ENCODE data around the gene MYO5C.
A peak's percentile ranks its signal among the peaks of the same experiment; 100 is the strongest.

The MYO5C gene

DNA sequence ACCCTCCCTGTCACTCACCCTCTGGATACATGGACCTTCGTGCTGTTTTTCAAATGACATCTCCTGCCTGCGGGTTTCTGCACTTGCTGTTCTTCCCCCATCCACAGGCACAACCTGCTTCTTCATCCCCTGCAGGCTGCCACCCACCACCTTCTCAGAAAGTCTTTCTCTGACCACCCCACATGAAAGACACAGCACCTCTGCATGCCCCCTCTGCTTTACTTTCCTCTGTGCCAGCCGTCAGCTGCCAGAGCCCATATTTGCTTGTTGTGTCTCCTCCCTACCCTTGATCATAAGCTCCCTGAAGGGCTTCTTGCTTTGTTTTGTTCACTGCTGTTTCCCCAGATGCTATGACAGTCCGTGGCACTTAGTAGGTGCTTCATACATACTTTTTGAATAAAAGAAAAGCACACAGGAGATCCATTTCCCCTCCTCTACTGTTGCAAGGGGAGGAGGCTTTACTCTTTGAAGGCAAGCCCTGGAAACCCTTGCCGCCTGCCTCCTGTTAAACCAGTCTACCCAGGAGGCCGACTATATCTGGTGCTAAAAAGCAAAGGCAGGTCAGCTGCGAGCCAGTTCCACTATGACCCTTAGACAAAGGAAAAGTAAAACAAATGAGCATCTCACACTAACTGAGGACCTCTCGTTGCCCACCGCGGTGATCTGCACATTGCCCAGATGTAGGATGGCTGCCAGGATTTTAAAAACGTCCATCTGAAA is 31.9 kb downstream of the MYO5C start:
- in situ Hi-C loops (cut with HindIII; ENCODE audit: low pct_ligation_motif_present, low sequenced_read_pairs), result no loop called here
- TF ChIP-seq, protein P1, sequence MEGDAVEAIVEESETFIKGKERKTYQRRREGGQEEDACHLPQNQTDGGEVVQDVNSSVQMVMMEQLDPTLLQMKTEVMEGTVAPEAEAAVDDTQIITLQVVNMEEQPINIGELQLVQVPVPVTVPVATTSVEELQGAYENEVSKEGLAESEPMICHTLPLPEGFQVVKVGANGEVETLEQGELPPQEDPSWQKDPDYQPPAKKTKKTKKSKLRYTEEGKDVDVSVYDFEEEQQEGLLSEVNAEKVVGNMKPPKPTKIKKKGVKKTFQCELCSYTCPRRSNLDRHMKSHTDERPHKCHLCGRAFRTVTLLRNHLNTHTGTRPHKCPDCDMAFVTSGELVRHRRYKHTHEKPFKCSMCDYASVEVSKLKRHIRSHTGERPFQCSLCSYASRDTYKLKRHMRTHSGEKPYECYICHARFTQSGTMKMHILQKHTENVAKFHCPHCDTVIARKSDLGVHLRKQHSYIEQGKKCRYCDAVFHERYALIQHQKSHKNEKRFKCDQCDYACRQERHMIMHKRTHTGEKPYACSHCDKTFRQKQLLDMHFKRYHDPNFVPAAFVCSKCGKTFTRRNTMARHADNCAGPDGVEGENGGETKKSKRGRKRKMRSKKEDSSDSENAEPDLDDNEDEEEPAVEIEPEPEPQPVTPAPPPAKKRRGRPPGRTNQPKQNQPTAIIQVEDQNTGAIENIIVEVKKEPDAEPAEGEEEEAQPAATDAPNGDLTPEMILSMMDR (IDR thresholded peaks at IDR 0.05; ENCODE audit: low read depth, low read length, missing control alignments), result no peak
- no peak for DNase-seq
- Histone ChIP-seq H3K27me3 (replicated peaks) (no peaks in the 10 kb centered on the region), H3K27ac (no peak overlapping the region), H3K4me3 (ENCODE audit: low read depth, low read length) (no peak overlapping the region), H3K36me3 (replicated peaks) (no peaks in the 10 kb centered on the region)

DNA sequence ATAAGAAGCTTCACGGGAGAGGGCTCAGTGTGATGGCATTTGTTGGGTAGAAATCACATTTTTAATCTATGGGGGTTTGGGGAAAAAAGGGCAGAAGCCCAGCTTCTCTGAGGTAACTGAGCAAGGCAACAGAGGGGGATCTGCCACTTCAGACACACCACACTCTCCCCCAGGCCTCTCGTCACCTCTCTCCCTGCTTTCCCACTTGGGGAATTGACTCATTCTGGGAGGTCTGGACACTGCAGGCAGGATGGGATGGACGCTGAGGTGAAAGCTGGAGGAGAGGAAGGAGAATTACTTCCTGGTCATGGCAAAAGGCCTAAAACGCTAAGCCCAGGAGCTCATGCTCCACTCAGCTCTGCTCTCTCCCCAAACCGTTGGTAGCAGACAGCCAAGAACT is 33.2 kb downstream of the MYO5C start:
- in situ Hi-C loops (cut with HindIII; ENCODE audit: low pct_ligation_motif_present, low sequenced_read_pairs), result no loop called here
- H3K36me3 ChIP-seq (replicated peaks), result no peaks in the 10 kb centered on the region
- TF ChIP-seq, protein P1 (IDR thresholded peaks at IDR 0.05; ENCODE audit: low read depth, low read length, missing control alignments), result no peak
- no peak for DNase-seq
- no peak overlapping the region for H3K4me3 ChIP-seq (ENCODE audit: low read depth, low read length)
- no peak overlapping the region for H3K27ac ChIP-seq
- no peaks in the 10 kb centered on the region for H3K27me3 ChIP-seq (replicated peaks)

DNA sequence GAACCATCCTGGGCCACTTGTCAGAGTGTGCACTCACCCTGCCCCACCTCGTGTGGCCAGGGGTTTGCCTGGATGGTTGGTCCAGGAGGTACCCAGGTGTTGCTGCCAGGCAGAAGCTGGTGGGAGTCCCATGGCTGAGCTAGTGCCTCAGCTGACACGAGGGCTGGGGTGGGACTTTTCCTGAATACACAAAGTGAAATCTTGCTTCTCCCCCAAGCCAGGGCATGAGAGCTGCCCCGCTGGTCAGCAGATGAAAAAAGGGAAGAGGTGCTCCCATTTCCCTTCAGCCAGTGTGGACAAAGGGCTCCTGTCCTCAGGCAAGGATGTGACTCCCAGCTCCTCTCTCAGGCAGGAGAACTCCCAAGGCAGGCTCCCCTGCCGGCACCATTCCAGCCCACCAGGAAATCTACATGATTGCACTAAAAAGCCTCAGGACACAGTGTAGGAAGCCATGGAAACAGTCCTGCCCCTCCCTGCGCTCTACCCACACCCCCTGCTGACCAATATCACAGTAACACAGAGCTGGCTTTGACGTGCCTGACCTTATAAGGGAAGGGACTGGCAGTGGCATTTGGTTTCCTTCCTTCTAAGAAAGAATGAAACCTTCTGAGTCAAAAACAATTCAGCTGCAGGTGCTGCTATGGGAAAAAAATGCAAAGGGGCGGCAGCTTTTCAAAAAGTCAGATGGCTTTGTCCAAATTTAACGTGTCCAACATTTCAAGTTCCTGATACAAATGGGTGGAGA is 33.9 kb downstream of the MYO5C start:
- in situ Hi-C loops (cut with HindIII; ENCODE audit: low pct_ligation_motif_present, low sequenced_read_pairs), result no loop called here
- no peaks in the 10 kb centered on the region for H3K27me3 ChIP-seq (replicated peaks)
- DNase-seq, result peak; percentile 80
- H3K36me3 ChIP-seq (replicated peaks), result no peaks in the 10 kb centered on the region
- peak overlapping the region; percentile 18 for H3K27ac ChIP-seq
- TF ChIP-seq, protein P1 (IDR thresholded peaks at IDR 0.05; ENCODE audit: low read depth, low read length, missing control alignments), result peak; percentile 40
- H3K4me3 ChIP-seq (ENCODE audit: low read depth, low read length), result no peak overlapping the region

DNA sequence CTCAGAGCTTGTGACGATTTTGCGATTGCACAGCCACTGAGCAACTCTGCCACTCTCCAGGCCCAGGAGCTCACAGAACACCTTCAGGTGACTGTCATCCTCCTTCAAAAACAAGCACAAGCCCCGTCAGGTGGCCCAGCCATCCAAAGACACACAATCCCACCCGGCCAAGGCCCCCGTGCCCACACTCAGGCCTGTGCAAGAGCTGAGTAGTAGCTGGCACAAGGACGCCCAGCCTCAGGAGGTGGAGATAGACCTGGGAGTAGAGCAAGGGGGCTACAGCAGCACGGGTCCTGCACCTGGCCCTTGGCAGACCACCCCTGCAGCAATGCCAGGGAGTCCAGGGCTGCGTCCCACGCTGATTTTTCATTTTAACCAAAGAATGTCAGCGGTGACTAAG is 34.6 kb downstream of the MYO5C start:
- in situ Hi-C loops (cut with HindIII; ENCODE audit: low pct_ligation_motif_present, low sequenced_read_pairs), result no loop called here
- no peaks in the 10 kb centered on the region for H3K27me3 ChIP-seq (replicated peaks)
- no peak overlapping the region for H3K4me3 ChIP-seq (ENCODE audit: low read depth, low read length)
- TF ChIP-seq, protein P1 (IDR thresholded peaks at IDR 0.05; ENCODE audit: low read depth, low read length, missing control alignments), result no peak
- H3K36me3 ChIP-seq (replicated peaks), result no peaks in the 10 kb centered on the region
- DNase-seq, result no peak
- no peak overlapping the region for H3K27ac ChIP-seq

DNA sequence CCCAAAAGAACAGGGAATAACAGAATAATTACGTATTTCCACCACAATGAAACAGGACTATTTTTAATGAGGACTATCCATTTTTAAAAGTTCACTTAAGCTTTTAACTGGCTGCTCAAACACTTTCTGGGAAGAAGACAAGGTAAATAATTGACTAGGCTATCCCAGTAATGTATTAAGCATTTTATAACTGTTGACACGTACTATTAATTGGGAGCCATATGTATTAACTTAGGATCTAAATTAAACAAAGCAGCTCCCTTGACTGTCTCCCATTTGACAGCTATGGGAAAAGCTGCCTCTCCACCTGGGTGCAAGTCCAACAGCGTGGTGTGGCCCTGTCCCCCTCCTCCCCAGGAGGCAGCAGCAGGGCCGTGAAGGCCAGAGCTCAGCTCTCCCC is 36.1 kb downstream of the MYO5C start:
- H3K4me3 ChIP-seq (ENCODE audit: low read depth, low read length), result no peak overlapping the region
- no peaks in the 10 kb centered on the region for H3K27me3 ChIP-seq (replicated peaks)
- in situ Hi-C loops (cut with HindIII; ENCODE audit: low pct_ligation_motif_present, low sequenced_read_pairs), result no loop called here
- TF ChIP-seq, protein P1 (IDR thresholded peaks at IDR 0.05; ENCODE audit: low read depth, low read length, missing control alignments), result no peak
- no peak for DNase-seq
- H3K36me3 ChIP-seq (replicated peaks), result no peaks in the 10 kb centered on the region
- H3K27ac ChIP-seq, result no peak overlapping the region

Data from brain microvascular endothelial cell (primary cell).